ENCODE data around the gene NR4A1. TPM values are rescaled to one million over a fixed set of nuclear protein-coding genes. Genes with fewer than 3 reads are reported as not detected.

Gene NR4A1
- total and polyA plus RNA-seq, 2 of the 13 experiments (the other 11 are each of a cell fraction or from before 2014, with no cell fraction given), result 5.7 to 15.2 TPM

DNA sequence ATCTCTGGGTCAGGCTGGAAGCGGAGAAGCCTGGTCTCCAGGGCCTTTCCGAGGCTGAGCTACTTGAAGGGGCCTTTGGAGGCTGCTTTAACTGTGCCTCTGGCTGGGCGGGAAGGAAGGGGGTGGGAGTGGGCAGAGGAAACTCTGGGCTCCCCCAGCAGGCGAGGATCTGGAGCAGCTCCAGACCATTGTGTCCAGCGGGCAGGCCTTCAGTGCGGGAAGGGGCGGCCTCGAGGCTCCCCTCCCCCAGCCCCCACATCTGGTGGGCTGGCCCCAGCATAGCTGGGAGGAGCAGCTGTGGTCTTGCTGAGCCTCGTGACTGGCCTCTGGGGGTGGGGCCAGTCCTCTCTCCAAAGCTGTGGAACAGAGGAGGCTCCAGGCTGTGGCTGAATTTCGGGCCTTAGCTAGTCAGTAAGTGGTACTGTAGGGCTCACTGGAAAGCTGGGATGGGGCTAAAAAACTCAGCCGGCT lies 41.1 kb upstream of the NR4A1 start (continued):
- TF ChIP-seq ZNF589 (CRISPR knock-in tag; conservative IDR thresholded peaks at IDR 0.05) (no peak), NFKBIZ (CRISPR knock-in tag; IDR thresholded peaks at IDR 0.05) (no peak), ZNF407 (CRISPR knock-in tag; IDR thresholded peaks at IDR 0.05; ENCODE audit: not compliant biosample characterization) (no peak), MATR3 (CRISPR knock-in tag; IDR thresholded peaks at IDR 0.05) (no peak), ZBTB7B (CRISPR knock-in tag; IDR thresholded peaks at IDR 0.05) (peak; percentile 79), FOXK2 (IDR thresholded peaks at IDR 0.05) (no peak), ZBTB3 (CRISPR knock-in tag; IDR thresholded peaks at IDR 0.05; ENCODE audit: borderline replicate concordance, low read depth) (no peak), NCOA5 (CRISPR knock-in tag; IDR thresholded peaks at IDR 0.05) (no peak), HOXA7 (CRISPR knock-in tag; IDR thresholded peaks at IDR 0.05) (no peak), ZFX (CRISPR knock-in tag; IDR thresholded peaks at IDR 0.05; ENCODE audit: low read depth) (peak; percentile 44; the same call in 1 of the 2 replicates), ZNF879 (CRISPR knock-in tag; IDR thresholded peaks at IDR 0.05) (0 out of 2 replicates have a peak, but pooled peaks have one; percentile 23)
- TF ChIP-seq, protein P1, sequence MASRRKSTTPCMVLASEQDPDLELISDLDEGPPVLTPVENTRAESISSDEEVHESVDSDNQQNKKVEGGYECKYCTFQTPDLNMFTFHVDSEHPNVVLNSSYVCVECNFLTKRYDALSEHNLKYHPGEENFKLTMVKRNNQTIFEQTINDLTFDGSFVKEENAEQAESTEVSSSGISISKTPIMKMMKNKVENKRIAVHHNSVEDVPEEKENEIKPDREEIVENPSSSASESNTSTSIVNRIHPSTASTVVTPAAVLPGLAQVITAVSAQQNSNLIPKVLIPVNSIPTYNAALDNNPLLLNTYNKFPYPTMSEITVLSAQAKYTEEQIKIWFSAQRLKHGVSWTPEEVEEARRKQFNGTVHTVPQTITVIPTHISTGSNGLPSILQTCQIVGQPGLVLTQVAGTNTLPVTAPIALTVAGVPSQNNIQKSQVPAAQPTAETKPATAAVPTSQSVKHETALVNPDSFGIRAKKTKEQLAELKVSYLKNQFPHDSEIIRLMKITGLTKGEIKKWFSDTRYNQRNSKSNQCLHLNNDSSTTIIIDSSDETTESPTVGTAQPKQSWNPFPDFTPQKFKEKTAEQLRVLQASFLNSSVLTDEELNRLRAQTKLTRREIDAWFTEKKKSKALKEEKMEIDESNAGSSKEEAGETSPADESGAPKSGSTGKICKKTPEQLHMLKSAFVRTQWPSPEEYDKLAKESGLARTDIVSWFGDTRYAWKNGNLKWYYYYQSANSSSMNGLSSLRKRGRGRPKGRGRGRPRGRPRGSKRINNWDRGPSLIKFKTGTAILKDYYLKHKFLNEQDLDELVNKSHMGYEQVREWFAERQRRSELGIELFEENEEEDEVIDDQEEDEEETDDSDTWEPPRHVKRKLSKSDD (CRISPR knock-in tag; IDR thresholded peaks at IDR 0.05; ENCODE audit: low read depth), result no peak
- TF ChIP-seq, protein P2, sequence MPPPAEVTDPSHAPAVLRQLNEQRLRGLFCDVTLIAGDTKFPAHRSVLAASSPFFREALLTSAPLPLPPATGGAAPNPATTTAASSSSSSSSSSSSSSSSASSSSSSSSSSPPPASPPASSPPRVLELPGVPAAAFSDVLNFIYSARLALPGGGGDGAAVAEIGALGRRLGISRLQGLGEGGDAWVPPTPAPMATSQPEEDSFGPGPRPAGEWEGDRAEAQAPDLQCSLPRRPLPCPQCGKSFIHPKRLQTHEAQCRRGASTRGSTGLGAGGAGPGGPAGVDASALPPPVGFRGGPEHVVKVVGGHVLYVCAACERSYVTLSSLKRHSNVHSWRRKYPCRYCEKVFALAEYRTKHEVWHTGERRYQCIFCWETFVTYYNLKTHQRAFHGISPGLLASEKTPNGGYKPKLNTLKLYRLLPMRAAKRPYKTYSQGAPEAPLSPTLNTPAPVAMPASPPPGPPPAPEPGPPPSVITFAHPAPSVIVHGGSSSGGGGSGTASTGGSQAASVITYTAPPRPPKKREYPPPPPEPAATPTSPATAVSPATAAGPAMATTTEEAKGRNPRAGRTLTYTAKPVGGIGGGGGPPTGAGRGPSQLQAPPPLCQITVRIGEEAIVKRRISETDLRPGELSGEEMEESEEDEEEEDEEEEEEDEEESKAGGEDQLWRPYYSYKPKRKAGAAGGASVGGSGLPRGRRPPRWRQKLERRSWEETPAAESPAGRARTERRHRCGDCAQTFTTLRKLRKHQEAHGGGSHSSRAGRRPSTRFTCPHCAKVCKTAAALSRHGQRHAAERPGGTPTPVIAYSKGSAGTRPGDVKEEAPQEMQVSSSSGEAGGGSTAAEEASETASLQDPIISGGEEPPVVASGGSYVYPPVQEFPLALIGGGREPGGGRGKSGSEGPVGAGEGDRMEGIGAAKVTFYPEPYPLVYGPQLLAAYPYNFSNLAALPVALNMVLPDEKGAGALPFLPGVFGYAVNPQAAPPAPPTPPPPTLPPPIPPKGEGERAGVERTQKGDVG (CRISPR knock-in tag; IDR thresholded peaks at IDR 0.05; ENCODE audit: borderline replicate concordance), result no peak
- TF ChIP-seq, protein P3, sequence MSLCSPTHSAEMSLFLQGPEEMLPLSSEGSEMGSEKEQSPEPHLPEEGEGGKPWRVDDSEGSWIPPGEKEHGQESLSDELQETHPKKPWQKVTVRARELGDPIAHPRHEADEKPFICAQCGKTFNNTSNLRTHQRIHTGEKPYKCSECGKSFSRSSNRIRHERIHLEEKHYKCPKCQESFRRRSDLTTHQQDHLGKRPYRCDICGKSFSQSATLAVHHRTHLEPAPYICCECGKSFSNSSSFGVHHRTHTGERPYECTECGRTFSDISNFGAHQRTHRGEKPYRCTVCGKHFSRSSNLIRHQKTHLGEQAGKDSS (CRISPR knock-in tag; IDR thresholded peaks at IDR 0.05; ENCODE audit: borderline replicate concordance, low read depth), result no peak

Measured in HepG2 (cell line).